Islet of Langerhans (tissue), 1 donor: ENCODE measurements around the gene ADAMTS15.

Source experiments
- FAIRE-seq: peaks from one replicate; lab custom pipeline; 2011; peaks lifted over from hg19 to GRCh38; lab: Jason Lieb, UNC

ADAMTS15 gene

DNA sequence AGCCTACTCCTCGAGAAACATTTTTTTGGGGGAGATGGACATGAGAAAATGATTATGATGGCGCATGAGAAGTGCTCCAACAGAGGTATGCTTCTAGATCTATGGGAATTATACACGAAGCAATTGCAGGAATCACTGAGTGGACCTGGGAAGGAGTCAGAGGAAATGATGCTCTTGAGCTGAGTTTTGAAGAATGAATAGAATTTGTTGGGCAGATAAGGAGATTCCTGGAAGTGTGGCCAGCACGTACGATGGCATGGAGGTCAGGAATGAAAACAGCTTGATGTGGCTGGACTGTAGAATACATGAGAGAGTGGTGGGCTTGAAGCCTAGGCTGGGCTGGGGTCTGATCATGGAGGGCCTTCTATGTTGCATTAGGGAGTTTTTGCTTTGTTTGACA, 31.7 kb downstream of the ADAMTS15 start:
- no peak for FAIRE-seq

DNA sequence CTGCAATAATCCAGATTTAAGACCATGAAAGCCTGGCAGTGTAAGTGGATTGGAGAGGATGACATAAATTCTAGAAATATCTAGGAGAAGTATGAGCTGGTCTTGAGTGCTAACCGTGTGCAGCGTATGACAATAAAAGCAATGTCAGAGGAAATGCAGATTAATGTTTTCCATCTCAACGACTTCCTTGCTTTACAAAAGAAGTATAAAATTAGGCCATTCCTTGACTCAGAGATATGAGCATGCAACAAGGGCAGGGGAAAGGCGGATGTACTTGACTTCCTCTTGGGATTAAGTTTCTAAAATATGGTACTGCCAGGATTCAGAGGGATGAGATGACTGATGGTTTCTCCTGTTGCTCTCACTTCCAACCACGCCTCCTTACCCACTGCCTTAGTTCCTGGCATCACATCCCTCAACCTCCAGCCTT, 32.3 kb downstream of the ADAMTS15 start:
- FAIRE-seq = no peak

DNA sequence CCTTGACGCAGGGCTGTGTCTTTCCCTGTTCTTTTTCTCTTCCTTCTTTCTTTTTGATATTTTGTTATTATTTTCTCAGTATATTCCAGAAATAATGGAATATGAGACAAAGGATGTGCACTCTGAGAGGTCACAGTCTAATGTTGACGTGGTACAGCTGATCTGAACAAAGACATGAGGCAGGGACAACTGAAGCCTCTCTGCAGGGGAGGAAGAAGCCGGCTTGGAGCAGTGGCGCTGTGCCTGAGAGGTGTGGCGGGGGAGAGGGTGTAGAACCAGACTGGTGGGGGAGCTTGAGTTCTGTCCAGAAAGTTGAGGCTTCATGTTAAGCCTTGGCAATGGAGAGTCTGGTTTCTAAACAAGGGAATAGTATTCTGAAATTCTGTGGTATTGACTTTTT, 34.7 kb downstream of the ADAMTS15 start:
- FAIRE-seq = no peak

DNA sequence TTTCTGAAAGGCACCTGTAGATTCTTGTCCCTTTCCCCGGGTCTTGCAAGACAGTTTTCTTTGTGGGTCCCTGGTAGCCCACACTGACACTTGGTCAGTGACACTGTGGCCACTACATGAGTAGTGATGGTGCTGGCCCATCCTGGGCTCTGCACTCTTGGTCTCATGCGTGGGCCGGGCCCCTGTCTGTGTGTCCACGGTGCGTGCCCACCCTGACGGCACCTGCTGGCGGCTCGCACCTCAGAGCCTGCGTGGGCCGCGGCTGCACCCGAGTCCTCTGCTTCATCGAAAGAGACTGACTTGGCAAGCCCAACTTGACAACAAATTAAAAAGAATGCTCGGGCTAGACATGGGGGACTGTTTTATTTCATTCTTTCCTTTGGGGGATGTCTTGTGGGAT, 37.5 kb downstream of the ADAMTS15 start:
- no peak for FAIRE-seq

DNA sequence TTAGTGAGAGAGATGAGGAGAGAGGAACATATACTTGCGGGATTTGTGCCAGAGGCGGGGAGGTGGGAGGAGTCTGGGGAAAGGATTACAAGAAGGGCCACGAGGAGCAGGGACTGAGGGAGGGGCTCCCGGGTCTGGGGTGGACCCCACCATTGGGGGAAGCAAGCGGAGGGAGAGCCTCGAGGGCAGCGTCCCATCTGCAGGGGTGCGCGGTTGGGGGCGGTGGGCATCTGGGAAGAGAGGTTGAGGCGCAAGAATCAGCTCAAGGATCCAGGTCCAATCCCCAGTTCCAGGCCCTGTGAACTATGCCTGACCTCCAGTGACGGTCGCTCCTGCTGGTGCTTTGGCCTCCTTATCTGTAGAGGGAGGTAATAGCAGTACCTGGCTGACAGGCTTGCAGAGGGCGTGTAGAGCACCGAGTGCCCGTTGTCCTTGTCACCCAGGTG, 38.0 kb downstream of the ADAMTS15 start:
- FAIRE-seq = no peak

DNA sequence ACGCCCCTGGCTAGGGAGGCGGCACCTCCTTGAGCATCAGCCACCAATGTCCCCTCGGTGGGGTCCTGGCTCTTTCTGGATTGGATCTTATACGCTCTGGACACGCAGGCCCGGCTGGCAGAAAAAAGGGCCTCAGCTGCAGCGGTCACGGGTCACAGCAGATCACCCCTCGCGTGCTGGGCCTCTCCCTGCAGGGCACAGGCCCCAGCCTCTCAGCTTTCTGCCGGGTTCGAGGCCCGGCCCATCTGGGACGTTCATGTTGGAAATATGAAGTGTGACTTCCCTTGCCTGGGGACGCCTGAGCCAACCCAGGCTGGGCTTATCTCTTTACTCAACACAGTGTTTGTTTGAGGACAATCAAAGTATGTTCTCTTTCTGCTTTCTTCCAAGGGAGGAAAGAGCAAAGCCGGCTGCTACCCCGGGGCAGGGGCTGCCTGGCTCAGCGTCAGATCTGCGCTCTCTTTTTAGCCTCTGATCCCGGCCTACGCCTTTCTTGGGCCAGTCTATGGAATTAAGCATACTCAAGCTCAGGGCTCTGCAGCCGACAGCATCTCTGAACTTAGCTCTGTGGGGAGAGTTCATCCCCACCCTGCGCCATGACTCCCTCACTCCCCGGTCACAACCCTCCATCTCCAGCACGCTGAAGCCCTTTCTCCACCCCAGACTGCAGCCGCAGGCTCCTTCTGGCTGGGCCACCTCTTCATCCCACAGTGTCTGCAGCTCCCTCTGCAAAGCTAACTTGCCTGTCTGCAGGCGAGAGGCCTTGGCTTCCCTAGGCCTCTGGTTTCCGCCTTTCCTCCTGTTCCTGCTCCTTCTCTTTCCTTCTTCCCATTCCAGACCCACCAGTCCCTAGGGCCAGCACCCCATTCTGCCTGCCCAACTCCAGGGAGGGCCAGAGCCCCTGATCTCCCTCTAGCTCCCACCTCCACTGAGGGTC, 38.8 kb downstream of the ADAMTS15 start:
- FAIRE-seq = no peak

DNA sequence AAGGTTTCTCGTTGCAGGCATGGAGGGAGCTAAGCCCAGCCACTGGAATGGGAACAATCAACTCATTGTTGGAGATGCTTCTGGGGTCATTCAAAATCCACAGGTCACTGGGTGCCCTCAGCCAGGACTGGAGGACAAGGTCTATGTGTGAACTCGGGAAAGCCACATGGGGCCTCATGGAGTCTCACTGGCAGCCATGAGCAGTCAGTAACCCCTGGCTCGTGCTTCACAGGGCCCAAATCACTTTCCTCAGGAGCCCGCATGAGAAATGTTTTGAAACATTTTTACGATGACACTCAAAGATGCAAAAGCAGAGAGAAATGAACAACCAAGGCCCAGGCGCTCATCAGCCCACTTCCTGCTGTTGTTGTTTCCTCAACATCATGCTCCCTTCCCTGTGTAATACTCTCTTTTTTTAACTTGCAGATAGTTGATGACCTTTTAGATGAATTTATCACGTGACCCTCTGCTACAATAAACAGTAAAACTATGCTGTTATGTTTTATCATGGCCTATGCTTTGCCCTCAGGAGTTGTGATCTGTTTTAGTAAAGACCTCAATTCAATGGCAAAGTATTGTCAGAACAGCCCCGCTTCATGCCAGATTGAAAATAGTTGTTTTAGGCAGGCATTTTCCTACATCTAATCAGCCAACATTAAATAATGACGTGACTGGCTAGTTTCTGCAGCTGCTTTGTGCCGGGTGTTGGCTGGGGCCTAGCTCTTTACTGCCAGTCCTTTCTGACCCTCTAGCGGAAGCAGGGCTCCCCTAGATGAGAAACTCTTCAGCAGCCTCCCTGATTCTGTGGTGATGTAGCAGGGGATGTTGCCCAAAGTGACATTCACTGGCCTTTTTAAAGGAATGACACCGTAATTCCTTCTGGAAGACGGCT, 39.7 kb downstream of the ADAMTS15 start:
- no peak for FAIRE-seq

DNA sequence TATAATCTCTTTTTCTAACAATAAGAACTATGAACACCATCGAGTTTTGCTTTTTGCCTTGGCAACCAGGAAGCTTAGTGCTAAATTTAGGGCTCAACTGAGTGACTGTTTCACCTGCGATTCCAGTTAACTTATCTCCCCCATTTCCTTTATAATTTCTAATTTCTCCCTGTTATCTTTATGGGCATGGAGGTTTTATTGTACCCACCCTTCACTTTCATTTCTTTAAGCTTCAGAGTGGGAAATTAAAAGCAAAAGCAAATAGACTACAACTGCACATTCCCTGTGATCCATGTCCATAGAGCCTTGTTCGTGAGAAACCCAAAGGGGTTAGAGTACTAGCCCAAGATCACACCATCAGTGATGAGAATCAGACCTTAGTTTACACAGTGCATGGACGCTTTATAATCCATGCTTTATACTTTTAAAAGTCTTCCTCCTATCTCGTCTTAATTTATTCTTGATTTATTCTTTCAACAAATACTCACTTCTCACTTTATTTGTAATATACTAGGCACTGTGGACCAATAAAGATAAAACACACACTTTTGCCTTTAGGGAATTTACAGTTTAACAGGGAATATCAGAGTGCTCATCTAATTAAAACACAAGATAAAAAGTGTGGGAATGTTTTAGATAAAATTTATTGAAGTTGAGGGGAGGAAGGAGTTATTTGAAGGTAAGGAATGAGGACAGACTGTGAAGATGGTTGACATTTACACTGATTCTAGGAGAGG, 40.6 kb downstream of the ADAMTS15 start:
- no peak for FAIRE-seq

DNA sequence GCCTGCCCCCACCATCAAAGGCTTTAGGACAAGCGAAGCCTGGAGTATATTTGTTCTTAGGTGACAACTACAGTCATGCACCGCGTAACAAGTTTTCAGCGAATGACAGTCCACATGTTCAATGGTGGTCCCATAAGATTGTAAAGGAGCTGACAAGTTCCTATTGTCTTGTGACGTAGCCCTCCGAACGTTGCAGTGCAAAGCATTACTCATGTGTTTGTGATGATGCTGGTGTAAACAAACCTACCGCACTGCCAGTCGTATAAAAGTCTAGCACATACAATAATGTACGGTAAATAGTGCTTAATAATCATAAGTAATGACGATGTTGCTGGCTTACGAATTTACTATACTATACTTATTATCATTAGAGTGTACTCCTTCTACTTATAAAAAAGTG, 41.3 kb downstream of the ADAMTS15 start:
- FAIRE-seq = no peak

DNA sequence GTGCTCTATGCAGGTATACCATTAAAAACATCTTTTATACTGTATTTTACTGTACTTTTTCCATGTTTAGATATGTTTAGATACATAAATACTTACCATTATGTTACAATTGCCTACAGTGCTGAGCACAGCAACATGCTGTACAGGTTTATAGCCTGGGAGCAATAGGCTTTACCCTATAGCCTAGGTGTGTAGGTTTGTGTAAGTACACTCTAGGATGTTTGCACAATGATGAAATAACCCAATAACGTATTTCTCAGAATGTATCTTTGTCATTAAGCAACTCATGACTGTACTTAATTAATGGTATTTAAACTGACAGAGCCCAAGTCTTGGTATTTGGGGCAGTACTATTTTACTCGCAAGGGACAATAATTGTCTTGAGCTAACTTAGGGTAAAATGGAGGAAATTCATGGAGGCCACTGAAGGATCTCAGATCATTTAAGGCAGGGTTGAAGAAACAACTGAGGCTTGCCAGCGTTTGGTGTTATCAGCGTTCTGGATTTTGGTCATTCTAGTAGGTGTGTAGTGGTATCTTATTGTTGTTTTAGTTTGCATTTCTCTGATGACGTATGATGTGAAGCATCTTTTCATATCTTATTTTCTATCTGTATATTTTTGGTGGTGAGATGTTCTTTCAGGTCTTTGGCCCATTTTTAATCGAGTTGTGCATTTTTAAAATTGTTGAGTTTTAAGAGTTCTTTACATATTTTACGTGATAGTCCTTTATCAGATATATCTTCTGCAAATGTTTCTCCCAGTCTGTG, 42.4 kb downstream of the ADAMTS15 start:
- no peak for FAIRE-seq

DNA sequence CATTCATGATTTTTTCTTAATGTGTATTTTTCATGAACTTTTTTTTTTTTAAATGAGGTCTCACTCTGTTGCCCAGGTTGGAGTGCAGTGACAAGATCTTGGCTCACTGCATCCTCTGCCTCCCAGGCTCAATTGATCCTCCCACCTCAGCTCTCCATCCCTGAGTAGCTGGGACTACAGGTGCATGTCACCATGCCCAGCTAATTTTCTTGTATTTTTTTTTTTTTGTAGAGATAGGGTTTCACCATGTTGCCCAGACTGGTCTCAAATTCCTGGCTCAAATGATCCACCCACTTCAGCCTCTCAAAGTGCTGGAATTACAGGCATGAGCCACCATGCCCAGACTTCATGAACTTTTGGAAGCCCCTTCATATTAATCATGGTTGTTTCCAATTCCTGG, 49.7 kb downstream of the ADAMTS15 start:
- no peak for FAIRE-seq

DNA sequence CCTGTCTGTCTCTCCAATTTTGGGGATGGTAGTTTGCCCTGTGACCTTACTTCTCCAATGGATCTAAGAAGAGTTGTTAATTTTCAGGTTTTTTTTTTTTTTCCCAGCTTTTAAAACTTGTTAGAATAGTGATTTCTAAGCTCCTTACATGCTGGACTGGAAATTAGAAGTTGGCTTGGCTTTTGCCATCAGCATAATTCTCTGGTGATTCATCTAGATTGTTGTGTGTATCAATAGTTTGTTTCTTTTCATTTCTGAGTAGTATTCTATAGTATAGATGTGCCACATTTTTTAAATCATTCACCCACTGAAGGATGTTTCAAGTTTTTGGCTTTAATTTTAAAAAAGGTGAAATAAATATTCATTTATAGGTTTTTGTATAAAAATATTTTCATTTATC, 51.4 kb downstream of the ADAMTS15 start:
- no peak for FAIRE-seq

DNA sequence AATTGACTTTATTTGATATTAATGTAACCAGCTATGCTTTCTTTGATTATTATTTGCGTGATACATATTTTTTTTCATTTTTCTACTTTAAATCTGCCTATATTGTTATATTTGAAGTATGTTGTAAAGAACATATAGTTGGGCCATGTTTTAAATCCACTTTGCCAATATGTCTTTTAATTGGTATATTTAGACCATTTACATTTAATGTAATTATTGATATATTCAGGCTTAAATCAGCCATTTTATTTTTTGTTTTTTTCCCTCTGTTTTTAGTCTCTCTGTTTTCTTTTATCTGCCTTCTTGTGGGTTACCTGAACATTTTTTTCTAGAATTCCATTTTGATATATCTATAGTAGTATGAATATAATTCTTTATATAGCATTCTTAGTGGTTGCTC, 55.9 kb downstream of the ADAMTS15 start:
- no peak for FAIRE-seq

DNA sequence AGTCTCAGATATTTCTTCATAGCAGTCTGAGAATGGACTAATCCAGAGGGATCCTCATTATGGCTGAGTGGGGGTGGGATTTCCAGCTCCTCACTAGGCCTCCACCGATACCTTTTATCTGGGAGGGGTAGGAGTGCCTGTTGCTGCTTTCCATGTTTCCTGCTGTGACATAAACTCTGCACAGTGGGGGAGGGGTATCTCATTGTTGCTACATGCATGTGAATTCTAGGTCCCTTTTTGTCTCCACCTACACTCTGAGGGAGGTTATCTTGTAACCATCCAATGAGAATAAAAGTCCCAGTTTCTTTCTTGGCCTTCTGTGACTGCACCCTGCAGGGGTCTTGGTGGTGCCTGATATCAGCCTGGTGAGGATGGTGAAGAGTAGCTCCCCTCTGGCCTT, 60.5 kb downstream of the ADAMTS15 start:
- no peak for FAIRE-seq

DNA sequence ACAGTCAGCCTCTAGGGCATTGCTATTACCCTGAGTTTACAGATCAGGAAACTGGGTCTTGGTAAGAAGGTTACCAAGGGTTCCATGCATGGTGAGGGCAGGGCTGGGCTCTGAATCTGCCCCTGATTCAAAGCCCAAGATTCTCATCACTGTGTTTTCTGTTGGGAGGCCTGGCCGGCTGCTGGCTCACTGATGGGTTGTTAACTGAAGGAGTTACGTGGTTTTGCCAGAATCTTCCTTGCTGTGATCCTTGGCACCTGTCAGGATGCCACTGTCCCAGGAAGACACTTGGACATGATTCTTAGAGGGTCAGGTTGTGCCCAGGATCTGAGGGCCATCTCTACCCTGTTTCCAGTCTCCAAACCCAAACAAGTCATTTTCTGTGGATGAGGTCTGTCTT, 61.5 kb downstream of the ADAMTS15 start:
- FAIRE-seq = no peak

DNA sequence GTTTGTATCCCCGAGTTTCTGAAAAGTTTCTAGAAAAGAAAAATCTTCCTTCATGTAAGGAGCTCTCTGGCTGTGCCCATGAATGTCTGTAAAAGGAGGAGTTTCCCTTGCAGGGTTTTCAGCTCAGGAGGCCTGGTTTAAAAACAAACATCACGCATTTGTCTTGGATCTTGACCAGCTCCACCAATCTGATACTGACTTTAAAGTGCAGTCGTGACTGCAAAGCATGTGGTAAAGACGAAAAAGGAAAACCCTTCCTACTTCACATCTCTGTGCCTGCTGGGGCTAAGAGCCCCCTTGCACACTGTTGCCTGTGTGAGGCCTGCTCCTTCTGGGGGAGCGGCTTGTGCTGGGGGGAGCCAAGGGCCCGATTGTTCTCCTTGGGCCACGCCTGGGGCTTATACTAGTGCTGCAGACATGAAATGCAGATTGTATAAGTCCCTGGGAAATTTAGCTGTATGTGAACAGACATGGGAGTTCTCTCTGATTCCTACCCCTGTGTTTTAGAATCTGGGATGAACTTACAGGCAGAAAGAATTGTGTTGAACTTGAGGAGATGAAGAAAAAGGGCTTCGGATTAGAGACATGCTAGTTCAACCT, 62.1 kb downstream of the ADAMTS15 start:
- no peak for FAIRE-seq

DNA sequence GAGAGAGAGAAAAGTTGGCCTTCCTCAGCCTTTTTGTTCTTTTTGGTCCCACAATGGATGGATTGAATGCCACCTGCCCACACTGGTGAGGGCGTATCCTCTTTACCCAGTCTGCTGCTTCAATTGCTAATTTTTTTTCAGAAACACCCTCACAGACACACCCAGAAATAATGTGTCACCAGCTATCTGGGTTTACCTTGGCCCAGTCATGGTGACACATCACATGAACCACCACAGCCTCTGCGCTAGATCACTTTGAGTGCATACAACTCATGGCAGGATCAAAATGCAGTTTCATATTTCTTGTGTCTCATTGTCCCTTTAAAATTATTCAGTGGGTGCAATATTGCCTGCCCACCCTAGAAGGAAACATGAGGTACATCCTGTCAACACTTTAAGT, 63.3 kb downstream of the ADAMTS15 start:
- no peak for FAIRE-seq

DNA sequence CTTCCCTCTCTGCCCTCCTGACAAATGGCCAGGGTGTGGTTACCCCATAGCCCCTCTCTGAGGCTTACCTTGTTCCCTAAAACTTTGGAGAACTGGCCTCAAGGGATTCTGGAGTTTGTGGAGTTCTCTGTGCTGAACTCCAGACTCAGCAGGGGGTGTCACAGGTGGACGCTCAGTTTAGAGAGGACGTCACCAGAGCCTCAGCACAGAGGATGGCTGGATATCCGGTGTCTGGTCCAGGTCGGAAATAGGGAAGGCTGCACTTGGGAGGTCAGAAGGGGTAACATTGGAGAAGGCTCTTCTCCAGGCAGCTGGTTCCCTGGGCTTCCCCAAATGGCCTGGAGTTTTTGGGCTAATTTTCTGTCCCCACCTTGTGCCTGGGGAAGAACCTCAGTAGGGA, 64.2 kb downstream of the ADAMTS15 start:
- FAIRE-seq = no peak

DNA sequence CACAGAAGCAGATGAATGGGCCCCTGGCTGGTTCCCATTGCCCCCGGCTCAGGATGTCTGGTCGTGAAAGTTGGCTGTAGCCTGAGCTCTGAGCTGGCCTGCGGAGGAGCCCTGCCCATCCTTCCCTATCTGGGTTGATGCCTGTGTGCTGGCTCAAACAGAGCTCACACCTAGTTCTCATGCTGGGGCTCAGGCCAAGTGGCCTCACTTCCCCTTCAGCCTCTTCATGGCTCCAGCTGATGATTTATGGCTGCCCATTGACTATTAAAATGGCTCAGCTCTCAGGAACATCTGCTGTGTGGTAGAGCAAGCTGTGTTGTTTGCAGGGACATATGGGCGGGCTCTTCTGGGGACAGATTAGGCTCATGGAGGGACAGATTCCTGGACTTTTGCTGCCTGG, 64.7 kb downstream of the ADAMTS15 start:
- FAIRE-seq = no peak

DNA sequence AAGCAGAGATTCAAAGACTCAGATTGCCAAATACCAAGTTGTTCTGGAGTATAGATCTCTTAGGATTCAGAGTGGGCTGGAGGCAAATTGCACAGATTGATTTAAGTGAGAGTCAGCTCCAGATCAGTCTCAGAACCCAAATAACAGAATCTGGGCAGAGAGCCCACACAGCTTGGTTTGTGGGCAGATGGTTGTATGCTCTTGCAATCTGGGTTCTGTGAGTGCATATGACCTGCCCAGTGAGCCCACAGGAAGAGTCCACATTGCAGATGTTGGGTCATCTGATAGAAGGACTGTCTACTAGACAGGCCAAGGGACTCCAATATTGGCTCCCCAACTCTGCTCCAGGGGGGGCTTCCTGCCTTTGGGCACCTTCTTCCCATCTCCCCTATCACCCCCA, 65.9 kb downstream of the ADAMTS15 start:
- no peak for FAIRE-seq

DNA sequence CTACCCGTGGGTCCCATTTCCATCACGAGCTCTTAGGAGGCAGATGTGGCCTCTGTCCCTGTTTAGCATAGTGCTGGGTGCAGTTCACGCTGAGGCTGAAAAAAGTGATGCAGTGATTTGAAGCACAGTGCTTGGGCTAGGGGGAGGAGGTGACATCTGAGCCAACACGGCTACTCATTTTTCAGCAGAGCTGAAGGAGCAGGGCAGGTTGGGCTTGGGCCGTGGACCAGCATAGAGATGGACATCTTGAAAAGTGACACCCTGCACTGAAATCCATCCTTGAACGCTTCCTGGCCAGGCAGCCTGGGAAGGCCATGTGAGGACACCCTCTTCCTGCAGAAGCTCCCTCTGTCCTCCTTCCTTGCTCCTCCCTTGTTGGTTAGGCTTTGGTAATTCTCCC, 66.4 kb downstream of the ADAMTS15 start:
- no peak for FAIRE-seq
